ENCODE measurements around the gene INTS6L. TPM values are rescaled to one million over a fixed set of nuclear protein-coding genes. Genes with fewer than 3 reads are reported as not detected.

Gene INTS6L
- total RNA-seq, 1 donor from 2014 or later = 18.8 TPM

GRCh38 chrX:135498236-135498635, 22.2 kb upstream of the INTS6L start:
- H3K4me1 Mint-ChIP-seq = no peaks in the 10 kb centered on the region
- no peaks in the 10 kb centered on the region for H3K36me3 Mint-ChIP-seq (ENCODE audit: low read depth)
- no peak overlapping the region for H3K27ac Mint-ChIP-seq (ENCODE audit: unreplicated experiment)
- no peak for TF ChIP-seq CTCF (conservative IDR thresholded peaks at IDR 0.05)
- no peak overlapping the region for H3K4me3 Mint-ChIP-seq
- H3K9me3 Mint-ChIP-seq = peaks cover 2% of the 10 kb centered on the region
- DNase-seq (ENCODE audit: low read depth, low spot score) = no peak
- no peaks in the 10 kb centered on the region for H3K27me3 Mint-ChIP-seq (ENCODE audit: low read depth)

- Mint-ChIP-seq H3K27ac (ENCODE audit: unreplicated experiment) (no peak overlapping the region), H3K9me3 (peaks cover 5% of the 10 kb centered on the region), H3K4me1 (no peaks in the 10 kb centered on the region), H3K4me3 (no peak overlapping the region), H3K36me3 (ENCODE audit: low read depth) (no peaks in the 10 kb centered on the region), H3K27me3 (ENCODE audit: low read depth) (no peaks in the 10 kb centered on the region)
- DNase-seq (ENCODE audit: low read depth, low spot score) = no peak
- no peak for TF ChIP-seq CTCF (conservative IDR thresholded peaks at IDR 0.05)
Observed at GRCh38 chrX:135505351-135505750, 15.1 kb upstream of the INTS6L start.

- H3K36me3 Mint-ChIP-seq (ENCODE audit: low read depth) = no peaks in the 10 kb centered on the region
- no peak overlapping the region for H3K27ac Mint-ChIP-seq (ENCODE audit: unreplicated experiment)
- H3K27me3 Mint-ChIP-seq (ENCODE audit: low read depth) = no peaks in the 10 kb centered on the region
- no peak for DNase-seq (ENCODE audit: low read depth, low spot score)
- no peak for TF ChIP-seq CTCF (conservative IDR thresholded peaks at IDR 0.05)
- H3K9me3 Mint-ChIP-seq = peaks cover 3% of the 10 kb centered on the region
- H3K4me1 Mint-ChIP-seq = no peaks in the 10 kb centered on the region
- H3K4me3 Mint-ChIP-seq = no peak overlapping the region
Observed at GRCh38 chrX:135509885-135510284, 10.6 kb upstream of the INTS6L start.

- no peaks in the 10 kb centered on the region for H3K4me1 Mint-ChIP-seq
- H3K4me3 Mint-ChIP-seq = no peak overlapping the region
- peaks cover 3% of the 10 kb centered on the region for H3K9me3 Mint-ChIP-seq
- H3K36me3 Mint-ChIP-seq (ENCODE audit: low read depth) = no peaks in the 10 kb centered on the region
- no peaks in the 10 kb centered on the region for H3K27me3 Mint-ChIP-seq (ENCODE audit: low read depth)
- H3K27ac Mint-ChIP-seq (ENCODE audit: unreplicated experiment) = no peak overlapping the region
- DNase-seq (ENCODE audit: low read depth, low spot score) = no peak
- no peak for TF ChIP-seq CTCF (conservative IDR thresholded peaks at IDR 0.05)
Observed at GRCh38 chrX:135512508-135513129, 7.8 kb upstream of the INTS6L start.

GRCh38 chrX:135513130-135513515, 7.3 kb upstream of the INTS6L start:
- no peak for DNase-seq (ENCODE audit: low read depth, low spot score)
- Mint-ChIP-seq H3K4me3 (no peak overlapping the region), H3K9me3 (peaks cover 3% of the 10 kb centered on the region), H3K27ac (ENCODE audit: unreplicated experiment) (no peak overlapping the region), H3K27me3 (ENCODE audit: low read depth) (no peaks in the 10 kb centered on the region), H3K36me3 (ENCODE audit: low read depth) (no peaks in the 10 kb centered on the region), H3K4me1 (no peaks in the 10 kb centered on the region)
- TF ChIP-seq CTCF (conservative IDR thresholded peaks at IDR 0.05) = no peak
